HuH-7.5 (cell line): Measurements from ENCODE around the gene TMEM50A.
"Not testable (repeated sequence)": the region's sequence is repeated elsewhere in the genome, so short reads cannot be mapped to it uniquely, and the experiment has no call there.

Experiments
- DNase-seq: peaks from one replicate; pipeline ENCODE4 v3.0.0; 2011; ENCODE audit warnings: low spot score

Gene TMEM50A

GRCh38 chr1:25336922-25337354, 1.2 kb upstream of the TMEM50A start:
- DNase-seq = peak; percentile 9

- DNase-seq = not testable (repeated sequence)
Measured at GRCh38 chr1:25337483-25338187, 499 bp upstream of the TMEM50A start.

- no peak for DNase-seq
Measured at GRCh38 chr1:25338986-25339385, 852 bp downstream of the TMEM50A start.

GRCh38 chr1:25341746-25342145, 3.6 kb downstream of the TMEM50A start:
- no peak for DNase-seq

- DNase-seq = no peak
Measured at GRCh38 chr1:25342846-25343245, 4.7 kb downstream of the TMEM50A start.

GRCh38 chr1:25343872-25344271, 5.7 kb downstream of the TMEM50A start:
- DNase-seq = no peak

GRCh38 chr1:25347556-25347955, 9.4 kb downstream of the TMEM50A start:
- DNase-seq = no peak

- no peak for DNase-seq
Measured at GRCh38 chr1:25349606-25350005, 11.5 kb downstream of the TMEM50A start.

- DNase-seq = no peak
Measured at GRCh38 chr1:25355841-25356395, 17.8 kb downstream of the TMEM50A start.

- no peak for DNase-seq
Measured at GRCh38 chr1:25356441-25356840, 18.3 kb downstream of the TMEM50A start.

- no peak for DNase-seq
Measured at GRCh38 chr1:25356848-25357247, 18.7 kb downstream of the TMEM50A start.

- no peak for DNase-seq
Measured at GRCh38 chr1:25360596-25361581, 22.8 kb downstream of the TMEM50A start.

GRCh38 chr1:25361901-25362300, 23.8 kb downstream of the TMEM50A start:
- DNase-seq = no peak

GRCh38 chr1:25362634-25363559, 24.8 kb downstream of the TMEM50A start:
- not testable (repeated sequence) for DNase-seq

- no peak for DNase-seq
Measured at GRCh38 chr1:25369241-25369640, 31.1 kb downstream of the TMEM50A start.

- DNase-seq = not testable (repeated sequence)
Measured at GRCh38 chr1:25369691-25370271, 31.6 kb downstream of the TMEM50A start.

- not testable (repeated sequence) for DNase-seq
Measured at GRCh38 chr1:25371757-25372156, 33.6 kb downstream of the TMEM50A start.

- DNase-seq = not testable (repeated sequence)
Measured at GRCh38 chr1:25378367-25378766, 40.2 kb downstream of the TMEM50A start.

- not testable (repeated sequence) for DNase-seq
Measured at GRCh38 chr1:25382543-25382942, 44.4 kb downstream of the TMEM50A start.

- not testable (repeated sequence) for DNase-seq
Measured at GRCh38 chr1:25383090-25383489, 45.0 kb downstream of the TMEM50A start.

GRCh38 chr1:25383875-25384274, 45.7 kb downstream of the TMEM50A start:
- not testable (repeated sequence) for DNase-seq
